ENCODE measurements around the gene VWDE. TPM values are rescaled to one million over a fixed set of nuclear protein-coding genes. Genes with fewer than 3 reads are reported as not detected.
A peak's percentile ranks its signal among the peaks of the same experiment; 100 is the strongest.
"Not testable (repeated sequence)": the region's sequence is repeated elsewhere in the genome, so short reads cannot be mapped to it uniquely, and the experiment has no call there.

VWDE gene
- total RNA-seq, 1 donor from 2014 or later: 23.8 TPM

DNA sequence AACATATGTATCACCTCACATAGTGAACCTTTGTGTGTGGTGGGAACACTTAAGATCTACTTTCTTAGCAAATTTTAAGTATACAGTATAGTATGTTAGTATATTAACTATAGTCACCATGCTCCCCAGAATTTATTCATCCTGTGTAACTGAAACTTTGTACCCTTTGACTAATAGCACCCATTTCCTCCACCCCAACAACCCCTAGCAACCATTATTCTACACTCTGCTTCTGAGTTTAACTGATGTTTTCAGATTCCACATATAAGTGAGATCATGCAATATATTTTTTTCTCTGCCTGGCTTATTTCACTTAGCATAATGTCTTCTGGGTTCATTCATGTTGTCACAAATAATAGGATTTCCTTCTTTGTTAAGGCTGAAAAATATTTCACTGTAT lies 6.9 kb upstream of the VWDE start:
- DNase-seq (ENCODE audit: low spot score in 2 of 2, unreplicated experiment in 2 of 2): no peak
- Mint-ChIP-seq H3K4me1 (no peaks in the 10 kb centered on the region), H3K36me3 (peaks cover 3% of the 10 kb centered on the region), H3K9me3 (peaks cover 17% of the 10 kb centered on the region), H3K4me3 (no peak overlapping the region), H3K27ac (no peak overlapping the region), H3K27me3 (ENCODE audit: low read depth) (no peaks in the 10 kb centered on the region)
- TF ChIP-seq, protein P1, sequence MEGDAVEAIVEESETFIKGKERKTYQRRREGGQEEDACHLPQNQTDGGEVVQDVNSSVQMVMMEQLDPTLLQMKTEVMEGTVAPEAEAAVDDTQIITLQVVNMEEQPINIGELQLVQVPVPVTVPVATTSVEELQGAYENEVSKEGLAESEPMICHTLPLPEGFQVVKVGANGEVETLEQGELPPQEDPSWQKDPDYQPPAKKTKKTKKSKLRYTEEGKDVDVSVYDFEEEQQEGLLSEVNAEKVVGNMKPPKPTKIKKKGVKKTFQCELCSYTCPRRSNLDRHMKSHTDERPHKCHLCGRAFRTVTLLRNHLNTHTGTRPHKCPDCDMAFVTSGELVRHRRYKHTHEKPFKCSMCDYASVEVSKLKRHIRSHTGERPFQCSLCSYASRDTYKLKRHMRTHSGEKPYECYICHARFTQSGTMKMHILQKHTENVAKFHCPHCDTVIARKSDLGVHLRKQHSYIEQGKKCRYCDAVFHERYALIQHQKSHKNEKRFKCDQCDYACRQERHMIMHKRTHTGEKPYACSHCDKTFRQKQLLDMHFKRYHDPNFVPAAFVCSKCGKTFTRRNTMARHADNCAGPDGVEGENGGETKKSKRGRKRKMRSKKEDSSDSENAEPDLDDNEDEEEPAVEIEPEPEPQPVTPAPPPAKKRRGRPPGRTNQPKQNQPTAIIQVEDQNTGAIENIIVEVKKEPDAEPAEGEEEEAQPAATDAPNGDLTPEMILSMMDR (IDR thresholded peaks at IDR 0.05; ENCODE audit: unreplicated experiment): no peak

DNA sequence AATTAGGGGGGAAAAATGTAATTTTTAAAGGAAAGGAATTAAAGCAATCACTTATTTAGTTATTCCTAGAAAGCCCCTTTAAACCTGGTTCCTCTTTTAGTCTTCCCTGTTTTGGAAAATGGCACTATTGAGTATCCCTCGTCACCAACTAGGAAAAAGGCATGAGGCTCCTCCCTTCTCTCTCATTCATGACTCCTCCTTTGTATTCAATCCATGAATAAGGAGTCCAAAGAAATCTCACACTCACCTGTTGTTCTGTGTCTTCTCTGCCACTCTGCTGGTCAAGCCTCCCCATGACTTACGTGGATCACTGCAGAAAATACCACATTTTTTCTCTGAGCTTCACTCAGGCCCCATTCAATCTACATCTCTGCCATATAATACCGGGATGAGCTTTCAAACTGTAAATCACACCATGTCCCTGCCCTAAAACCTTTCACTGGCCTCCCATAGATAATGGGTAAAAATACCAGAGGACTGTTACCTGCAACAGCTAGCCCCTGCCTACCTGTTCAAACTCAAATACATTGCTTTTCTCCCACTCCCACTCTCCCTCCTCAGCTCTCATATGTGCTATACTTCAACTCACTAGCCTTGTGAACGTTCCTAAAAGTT lies 5.5 kb upstream of the VWDE start:
- DNase-seq (ENCODE audit: low spot score in 2 of 2, unreplicated experiment in 2 of 2): no peak
- Mint-ChIP-seq H3K4me1 (no peaks in the 10 kb centered on the region), H3K4me3 (no peak overlapping the region), H3K9me3 (peaks cover 13% of the 10 kb centered on the region), H3K36me3 (peaks cover 3% of the 10 kb centered on the region), H3K27ac (no peak overlapping the region), H3K27me3 (ENCODE audit: low read depth) (peaks cover 4% of the 10 kb centered on the region)
- TF ChIP-seq, protein P1 (IDR thresholded peaks at IDR 0.05; ENCODE audit: unreplicated experiment): no peak

DNA sequence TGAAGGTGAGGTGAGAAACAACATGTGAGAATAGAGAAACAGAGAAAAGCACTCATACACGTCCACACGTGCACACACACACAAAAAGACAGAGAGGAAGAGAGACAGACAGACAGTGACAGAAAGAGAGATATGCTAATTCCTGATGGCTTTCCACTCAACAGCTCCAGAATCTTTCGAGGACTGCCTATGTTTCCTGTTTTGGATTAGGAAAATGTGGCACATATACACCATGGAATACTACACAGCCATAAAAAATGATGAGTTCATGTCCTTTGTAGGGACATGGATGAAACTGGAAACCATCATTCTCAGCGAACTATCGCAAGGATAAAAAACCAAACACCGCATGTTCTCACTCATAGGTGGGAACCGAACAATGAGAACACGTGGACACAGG lies 4.0 kb upstream of the VWDE start:
- not testable (repeated sequence) for H3K36me3 Mint-ChIP-seq; H3K27ac Mint-ChIP-seq; DNase-seq (ENCODE audit: low spot score in 2 of 2, unreplicated experiment in 2 of 2); H3K9me3 Mint-ChIP-seq; H3K4me1 Mint-ChIP-seq; H3K4me3 Mint-ChIP-seq
- H3K27me3 Mint-ChIP-seq (ENCODE audit: low read depth): peaks cover 14% of the 10 kb centered on the region

DNA sequence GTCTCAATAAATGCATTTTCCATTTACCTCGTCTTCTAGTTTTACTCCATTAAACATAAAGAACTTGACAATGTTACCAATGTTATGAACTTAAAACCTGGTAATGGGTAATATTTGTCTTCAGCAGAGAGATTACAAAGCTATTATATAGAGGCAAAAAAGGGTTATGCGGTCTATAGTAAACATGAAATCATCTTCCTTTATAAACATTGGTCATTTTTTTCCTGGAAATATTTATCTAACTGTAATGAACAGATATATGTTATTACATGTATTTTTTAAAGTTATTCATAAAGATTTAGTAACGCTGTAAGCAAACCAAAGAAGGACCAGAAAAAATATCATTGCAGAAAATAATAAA lies 1.3 kb downstream of the VWDE start:
- DNase-seq (ENCODE audit: low spot score in 2 of 2, unreplicated experiment in 2 of 2): no peak
- peaks cover 20% of the 10 kb centered on the region for H3K9me3 Mint-ChIP-seq
- peak overlapping the region; percentile 48 for H3K27ac Mint-ChIP-seq
- peak overlapping the region; percentile 58 for H3K4me3 Mint-ChIP-seq
- peaks cover 24% of the 10 kb centered on the region for H3K4me1 Mint-ChIP-seq
- TF ChIP-seq, protein P1 (IDR thresholded peaks at IDR 0.05; ENCODE audit: unreplicated experiment): no peak
- H3K36me3 Mint-ChIP-seq: peaks cover 14% of the 10 kb centered on the region
- H3K27me3 Mint-ChIP-seq (ENCODE audit: low read depth): peaks cover 14% of the 10 kb centered on the region

DNA sequence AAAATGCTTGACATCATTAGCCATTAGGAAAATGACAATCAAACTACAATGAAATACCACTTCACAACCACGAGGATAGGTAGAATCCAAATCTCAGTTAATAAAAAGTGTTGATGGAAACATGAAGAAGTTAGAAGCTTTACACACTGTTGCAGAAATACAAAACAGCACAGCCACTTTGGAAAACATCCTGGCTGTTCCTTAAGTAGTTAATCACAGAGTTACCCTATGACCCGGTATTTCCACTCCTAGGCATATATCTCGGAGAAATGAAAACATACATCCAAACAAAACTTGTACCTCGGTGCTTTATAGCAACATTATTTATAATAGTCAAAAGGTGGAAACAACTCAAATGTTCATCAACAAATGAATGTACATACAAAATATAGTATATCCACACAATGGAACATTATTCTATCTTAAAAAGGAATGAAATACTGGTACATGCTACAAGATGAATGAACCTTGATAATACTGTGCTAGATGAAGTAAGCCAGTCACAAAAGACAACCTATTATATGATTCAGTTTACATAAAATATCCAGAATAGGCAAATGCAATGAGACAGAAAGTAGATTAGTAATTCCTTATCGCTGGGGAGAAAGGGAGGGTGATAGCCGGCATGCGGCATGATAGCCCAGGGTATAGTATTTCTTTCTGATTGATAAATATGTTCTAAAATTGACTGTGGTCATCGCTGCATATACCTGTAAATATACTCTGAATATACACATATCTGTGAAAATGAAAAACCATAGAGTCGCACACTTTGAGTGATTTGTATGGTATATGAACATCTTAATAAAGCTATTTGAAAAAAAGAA lies 1.9 kb downstream of the VWDE start:
- H3K9me3 Mint-ChIP-seq: peaks cover 22% of the 10 kb centered on the region
- peak overlapping the region; percentile 58 for H3K4me3 Mint-ChIP-seq
- peak overlapping the region; percentile 48 for H3K27ac Mint-ChIP-seq
- no peak for DNase-seq (ENCODE audit: low spot score in 2 of 2, unreplicated experiment in 2 of 2)
- peaks cover 24% of the 10 kb centered on the region for H3K4me1 Mint-ChIP-seq
- H3K36me3 Mint-ChIP-seq: peaks cover 18% of the 10 kb centered on the region
- TF ChIP-seq, protein P1 (IDR thresholded peaks at IDR 0.05; ENCODE audit: unreplicated experiment): no peak
- peaks cover 14% of the 10 kb centered on the region for H3K27me3 Mint-ChIP-seq (ENCODE audit: low read depth)

DNA sequence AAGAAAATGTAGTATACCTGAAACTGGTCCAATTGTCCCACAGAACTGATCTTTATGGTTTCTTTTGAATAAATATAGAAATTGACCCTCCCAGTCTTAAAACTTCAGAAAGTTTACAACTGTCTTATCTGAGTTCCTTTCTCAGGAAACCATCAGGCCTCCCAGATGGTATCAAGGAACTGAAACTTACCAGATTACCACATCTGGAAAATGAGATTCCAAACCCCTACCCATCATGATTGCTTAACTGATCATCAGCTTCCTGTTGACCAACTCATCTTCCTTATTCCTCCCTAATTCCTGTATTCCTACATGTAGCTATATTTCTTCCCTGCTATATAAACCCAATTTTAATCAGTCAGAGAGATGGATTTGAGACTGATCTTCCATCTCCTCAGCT lies 5.5 kb downstream of the VWDE start:
- Mint-ChIP-seq H3K4me3 (no peak overlapping the region), H3K27ac (no peak overlapping the region), H3K36me3 (peaks cover 18% of the 10 kb centered on the region), H3K4me1 (peaks cover 23% of the 10 kb centered on the region), H3K27me3 (ENCODE audit: low read depth) (peaks cover 1% of the 10 kb centered on the region), H3K9me3 (peaks cover 22% of the 10 kb centered on the region)
- TF ChIP-seq, protein P1 (IDR thresholded peaks at IDR 0.05; ENCODE audit: unreplicated experiment): no peak
- DNase-seq (ENCODE audit: low spot score in 2 of 2, unreplicated experiment in 2 of 2): no peak
